Astrocyte (in vitro differentiated cells and primary cell): ENCODE data around the gene RELN. TPM values are rescaled to one million over a fixed set of nuclear protein-coding genes. Genes with fewer than 3 reads are reported as not detected.

ENCODE experiments used
- DNase-seq: peaks from one replicate; pipeline ENCODE4 v3.0.0-alpha.2; 2010; ENCODE audit warnings: low read depth
- FAIRE-seq: peaks from 2 replicates; lab custom pipeline; 2011; peaks lifted over from hg19 to GRCh38; lab: Jason Lieb, UNC
- H2AFZ ChIP-seq: 2 replicates; pipeline ENCODE4 v1.6.0; 2012; ENCODE audit warnings: low read depth, low read length, inconsistent platforms
- H3K27ac ChIP-seq: 2 replicates; pipeline ENCODE4 v1.5.1; 2011; ENCODE audit warnings: low read depth, low read length, inconsistent platforms
- H3K27me3 ChIP-seq: 2 replicates; pipeline ENCODE4 v1.6.0; 2011; ENCODE audit warnings: low read length, inconsistent platforms; ENCODE audit not compliant: insufficient read depth
- H3K36me3 ChIP-seq: 2 replicates; pipeline ENCODE4 v1.5.1; 2011; ENCODE audit warnings: low read length, inconsistent platforms; ENCODE audit not compliant: insufficient read depth
- H3K4me1 ChIP-seq: 2 replicates; pipeline ENCODE4 v1.5.1; 2011; ENCODE audit warnings: low read length, inconsistent platforms; ENCODE audit not compliant: insufficient read depth
- H3K4me2 ChIP-seq: 2 replicates; pipeline ENCODE4 v1.6.0; 2012; ENCODE audit warnings: low read length, inconsistent platforms
- H3K4me3 ChIP-seq: 2 replicates; pipeline ENCODE4 v1.5.1; 2011; ENCODE audit warnings: low read depth, mild to moderate bottlenecking, low read length, inconsistent platforms; ENCODE audit not compliant: insufficient read depth
- H3K79me2 ChIP-seq: 2 replicates; pipeline ENCODE4 v1.6.0; 2012; ENCODE audit warnings: mild to moderate bottlenecking, low read length, inconsistent platforms; ENCODE audit not compliant: insufficient read depth
- H3K9ac ChIP-seq: 2 replicates; pipeline ENCODE4 v1.6.0; 2012; ENCODE audit warnings: mild to moderate bottlenecking, low read length, inconsistent platforms
- H3K9me3 ChIP-seq: 2 replicates; pipeline ENCODE4 v1.5.1; 2012; ENCODE audit warnings: low read depth, mild to moderate bottlenecking, low read length, inconsistent platforms; ENCODE audit not compliant: insufficient read depth
- H4K20me1 ChIP-seq: 2 replicates; pipeline ENCODE4 v1.6.0; 2012; ENCODE audit warnings: low read length, inconsistent platforms; ENCODE audit not compliant: insufficient read depth
- H3K27ac Mint-ChIP-seq: one replicate; pipeline ENCODE4 v1.8.0; 2021; ENCODE audit warnings: mild to moderate bottlenecking, mixed read lengths; ENCODE audit not compliant: unreplicated experiment
- H3K27me3 Mint-ChIP-seq: one replicate; pipeline ENCODE4 v1.8.0; 2021; ENCODE audit warnings: low read depth, mixed read lengths; ENCODE audit not compliant: unreplicated experiment
- H3K36me3 Mint-ChIP-seq: one replicate; pipeline ENCODE4 v1.8.0; 2021; ENCODE audit warnings: low read depth, mixed read lengths; ENCODE audit not compliant: unreplicated experiment
- H3K4me1 Mint-ChIP-seq: one replicate; pipeline ENCODE4 v1.8.0; 2021; ENCODE audit warnings: low read depth, mixed read lengths; ENCODE audit not compliant: unreplicated experiment
- H3K4me3 Mint-ChIP-seq: one replicate; pipeline ENCODE4 v1.8.0; 2021; ENCODE audit warnings: mild to moderate bottlenecking, moderate library complexity, mixed read lengths; ENCODE audit not compliant: unreplicated experiment
- H3K9me3 Mint-ChIP-seq: one replicate; pipeline ENCODE4 v1.8.0; 2021; ENCODE audit warnings: mild to moderate bottlenecking, mixed read lengths; ENCODE audit not compliant: unreplicated experiment
- CTCF ChIP-seq: IDR thresholded peaks from 2 replicates; pipeline ENCODE4 v1.5.1; 2011; ENCODE audit warnings: low read depth, mild to moderate bottlenecking, inconsistent platforms, low read length, moderate library complexity; ENCODE audit not compliant: insufficient read depth
- EZH2 ChIP-seq: IDR thresholded peaks from 2 replicates; pipeline ENCODE4 v1.6.1; 2012; ENCODE audit warnings: mild to moderate bottlenecking, low read length, inconsistent platforms; ENCODE audit not compliant: insufficient read depth
- total RNA-seq: library from RNA; stranded (reverse); gene quantifications from 2 replicates; pipeline ENCODE4 v1.2.1, GENCODE V29; 2021

RELN gene
- total RNA-seq, 1 donor from 2014 or later, result 0.98 TPM

GRCh38 chr7:103862302-103863035 is 127.0 kb downstream of the RELN start:
- Histone ChIP-seq H3K27ac (no peak overlapping the region), H3K36me3 (no peaks in the 10 kb centered on the region), H4K20me1 (no peaks in the 10 kb centered on the region), H2AFZ (no peak overlapping the region), H3K27me3 (no peaks in the 10 kb centered on the region), H3K4me3 (no peak overlapping the region), H3K79me2 (no peaks in the 10 kb centered on the region), H3K9me3 (no peaks in the 10 kb centered on the region), H3K9ac (no peak overlapping the region), H3K4me2 (no peak overlapping the region), H3K4me1 (no peaks in the 10 kb centered on the region)
- no peak for FAIRE-seq
- Mint-ChIP-seq H3K27ac (no peak overlapping the region), H3K9me3 (no peaks in the 10 kb centered on the region), H3K36me3 (no peaks in the 10 kb centered on the region), H3K27me3 (peaks cover 2% of the 10 kb centered on the region), H3K4me1 (no peaks in the 10 kb centered on the region), H3K4me3 (no peak overlapping the region)
- TF ChIP-seq CTCF, result no peak
- no peak for TF ChIP-seq EZH2
- DNase-seq, result no peak

GRCh38 chr7:103859709-103860108 is 129.7 kb downstream of the RELN start:
- Histone ChIP-seq H3K79me2 (no peaks in the 10 kb centered on the region), H2AFZ (no peak overlapping the region), H3K4me2 (no peak overlapping the region), H3K4me1 (no peaks in the 10 kb centered on the region), H4K20me1 (no peaks in the 10 kb centered on the region), H3K27ac (no peak overlapping the region), H3K36me3 (no peaks in the 10 kb centered on the region), H3K4me3 (no peak overlapping the region), H3K9ac (no peak overlapping the region), H3K9me3 (no peaks in the 10 kb centered on the region), H3K27me3 (no peaks in the 10 kb centered on the region)
- H3K4me3 Mint-ChIP-seq, result no peak overlapping the region
- no peaks in the 10 kb centered on the region for H3K36me3 Mint-ChIP-seq
- H3K9me3 Mint-ChIP-seq, result no peaks in the 10 kb centered on the region
- peaks cover 6% of the 10 kb centered on the region for H3K27me3 Mint-ChIP-seq
- no peak for FAIRE-seq
- no peak overlapping the region for H3K27ac Mint-ChIP-seq
- DNase-seq, result no peak
- no peak for TF ChIP-seq CTCF
- no peak for TF ChIP-seq EZH2
- H3K4me1 Mint-ChIP-seq, result no peaks in the 10 kb centered on the region

- Mint-ChIP-seq H3K4me1 (no peaks in the 10 kb centered on the region), H3K27ac (no peak overlapping the region), H3K36me3 (no peaks in the 10 kb centered on the region), H3K27me3 (peaks cover 6% of the 10 kb centered on the region), H3K9me3 (no peaks in the 10 kb centered on the region), H3K4me3 (no peak overlapping the region)
- Histone ChIP-seq H3K4me2 (no peak overlapping the region), H4K20me1 (no peaks in the 10 kb centered on the region), H3K36me3 (no peaks in the 10 kb centered on the region), H3K9me3 (no peaks in the 10 kb centered on the region), H3K4me1 (no peaks in the 10 kb centered on the region), H2AFZ (no peak overlapping the region), H3K9ac (no peak overlapping the region), H3K79me2 (no peaks in the 10 kb centered on the region), H3K27me3 (no peaks in the 10 kb centered on the region), H3K4me3 (no peak overlapping the region), H3K27ac (no peak overlapping the region)
- no peak for TF ChIP-seq CTCF
- no peak for TF ChIP-seq EZH2
- FAIRE-seq (no peak), DNase-seq (no peak)
Observed at GRCh38 chr7:103857435-103857834, 132.0 kb downstream of the RELN start.
